Left lung (tissue), 14 donors: ENCODE data around the gene EPB41. TPM values are rescaled to one million over a fixed set of nuclear protein-coding genes. Genes with fewer than 3 reads are reported as not detected.
A peak's percentile ranks its signal among the peaks of the same experiment; 100 is the strongest.

Experiments used
- ATAC-seq: fragments of 200-7000 bp; cut with Tn5 transposase; one replicate; pipeline ENCODE4 v1.9.1; 2020; ENCODE audit warnings: moderate library complexity
- DNase-seq, 4 donors: peaks; one replicate each; pipeline ENCODE4 v3.0.0-alpha.2; 2013 to 2020
- H3K27ac ChIP-seq, 2 donors: fragments of 200-600 bp; sonication (generic) in 1 of 2; one replicate each; pipeline versions ENCODE4 v1.5.0 to v1.8.0; 2020 to 2021
- H3K27me3 ChIP-seq, 2 donors: fragments of 200-600 bp; sonication (generic) in 1 of 2; one replicate each; pipeline versions ENCODE4 v1.5.0 to v1.8.0; 2020 to 2021
- H3K36me3 ChIP-seq, 2 donors: fragments of 200-600 bp; sonication (generic) in 1 of 2; one replicate each; pipeline versions ENCODE4 v1.5.0 to v1.8.0; 2020 to 2021
- H3K4me1 ChIP-seq, 2 donors: fragments of 200-600 bp; one replicate each; pipeline ENCODE4 v1.8.0; 2021
- H3K4me3 ChIP-seq, 2 donors: fragments of 200-600 bp; sonication (generic) in 1 of 2; one replicate each; pipeline versions ENCODE4 v1.5.0 to v1.8.0; 2020 to 2021; ENCODE audit warnings: mild to moderate bottlenecking in 1 of 2
- H3K9me3 ChIP-seq, 2 donors: fragments of 200-600 bp; sonication (generic) in 1 of 2; one replicate each; pipeline versions ENCODE4 v1.5.0 to v1.8.0; 2020 to 2021
- intact Hi-C, 2 donors: fragments of 100-400 bp; cut with DNase I; formaldehyde crosslinking; loops; one replicate each; pipeline versions ENCODE4 v1.11.2 to v1.14.2; 2022
- long read RNA-seq, 12 donors: library from polyadenylated mRNA in 2 of 12; unstranded in 2 of 12; transcript quantifications; one replicate each; pipeline ENCODE4 v2.0.0 and lab custom pipeline, GENCODE V29; 2019 to 2026
- polyA plus RNA-seq, 6 donors: library from polyadenylated mRNA; unstranded; fragments of 120-200 nt; gene quantifications; one replicate each; pipeline ENCODE4 v1.2.1, GENCODE V29; 2013; ENCODE audit not compliant: insufficient read length in 6 of 6
- total RNA-seq, 2 donors: library from RNA; stranded (reverse); fragmentation: NEBNext Ultra II Directional; extraction: Animal tissue kit (Norgen Biotek cat#: 25700); gene quantifications; one replicate each; pipeline ENCODE4 v1.2.1, GENCODE V29; 2021
- TF ChIP-seq, protein P1 (sequence below), 2 donors: fragments of 200-600 bp; sonication (generic) in 1 of 2; IDR thresholded peaks; one replicate each; pipeline versions ENCODE4 v1.5.0 to v1.8.0; 2021; ENCODE audit warnings: antibody characterized with exemption in 2 of 2
- donor health status: DM: no; HTN: yes; CAD: no.
- donor health status: DM: no; HTN: no; CAD: no.

Gene EPB41
- 10 to 100 TPM; 51.2 to 56.1 TPM for total RNA-seq
- 10 to 100 TPM; 41.4 to 49.0 (median 44.3) TPM for polyA plus RNA-seq
- long read RNA-seq, donor 1, full-length matches to known transcripts, result 2 of 12 reads
- long read RNA-seq, donor 1, partial matches to known transcripts, result 10 of 12 reads
- long read RNA-seq, donor 1, other reads (novel, unspliced or antisense), result 0 of 12 reads
- long read RNA-seq, donor 2, full-length matches to known transcripts, result 1 of 11 reads
- long read RNA-seq, donor 2, partial matches to known transcripts, result 10 of 11 reads
- long read RNA-seq, donor 2, other reads (novel, unspliced or antisense), result 0 of 11 reads
- long read RNA-seq, donor 3, full-length matches to known transcripts, result 1 of 1 reads
- long read RNA-seq, donor 3, partial matches to known transcripts, result 0 of 1 reads
- long read RNA-seq, donor 3, other reads (novel, unspliced or antisense), result 0 of 1 reads
- long read RNA-seq, donor 4, partial matches to known transcripts, result 6 of 6 reads
- long read RNA-seq, donor 4, other reads (novel, unspliced or antisense), result 0 of 6 reads
- long read RNA-seq, donor 5, partial matches to known transcripts, result 0 of 1 reads
- long read RNA-seq, donor 5, other reads (novel, unspliced or antisense), result 0 of 1 reads
- long read RNA-seq, donor 6, partial matches to known transcripts, result 17 of 49 reads
- long read RNA-seq, donor 6, other reads (novel, unspliced or antisense), result 32 of 49 reads
- long read RNA-seq, donor 7, result 0 reads
- long read RNA-seq, donor 8, partial matches to known transcripts, result 0 of 2 reads
- long read RNA-seq, donor 8, other reads (novel, unspliced or antisense), result 0 of 2 reads
- long read RNA-seq, donor 9, result 0 reads
- long read RNA-seq, donor 10, partial matches to known transcripts, result 1 of 1 reads
- long read RNA-seq, donor 10, other reads (novel, unspliced or antisense), result 0 of 1 reads
- long read RNA-seq, donor 11, result 0 reads
- long read RNA-seq, donor 12, full-length matches to known transcripts, result 1 of 80 reads
- long read RNA-seq, donor 12, partial matches to known transcripts, result 79 of 80 reads
- long read RNA-seq, donor 12, other reads (novel, unspliced or antisense), result 0 of 80 reads

GRCh38 chr1:28914228-28915030 lies at the start of gene EPB41:
Gene EPB41 (plus strand): TSS chr1:28914569. CDS start chr1:28987438, 72,869 bp downstream.
- no peaks in the 10 kb centered on the region for H3K9me3 ChIP-seq
- peak within 1 kb of the TSS in 1 of 2 donors; percentile 60 for H3K27ac ChIP-seq
- ATAC-seq, result peak; percentile 99
- DNase-seq, result peak; percentile 92 to 97 (median 94)
- TF ChIP-seq, protein P1, sequence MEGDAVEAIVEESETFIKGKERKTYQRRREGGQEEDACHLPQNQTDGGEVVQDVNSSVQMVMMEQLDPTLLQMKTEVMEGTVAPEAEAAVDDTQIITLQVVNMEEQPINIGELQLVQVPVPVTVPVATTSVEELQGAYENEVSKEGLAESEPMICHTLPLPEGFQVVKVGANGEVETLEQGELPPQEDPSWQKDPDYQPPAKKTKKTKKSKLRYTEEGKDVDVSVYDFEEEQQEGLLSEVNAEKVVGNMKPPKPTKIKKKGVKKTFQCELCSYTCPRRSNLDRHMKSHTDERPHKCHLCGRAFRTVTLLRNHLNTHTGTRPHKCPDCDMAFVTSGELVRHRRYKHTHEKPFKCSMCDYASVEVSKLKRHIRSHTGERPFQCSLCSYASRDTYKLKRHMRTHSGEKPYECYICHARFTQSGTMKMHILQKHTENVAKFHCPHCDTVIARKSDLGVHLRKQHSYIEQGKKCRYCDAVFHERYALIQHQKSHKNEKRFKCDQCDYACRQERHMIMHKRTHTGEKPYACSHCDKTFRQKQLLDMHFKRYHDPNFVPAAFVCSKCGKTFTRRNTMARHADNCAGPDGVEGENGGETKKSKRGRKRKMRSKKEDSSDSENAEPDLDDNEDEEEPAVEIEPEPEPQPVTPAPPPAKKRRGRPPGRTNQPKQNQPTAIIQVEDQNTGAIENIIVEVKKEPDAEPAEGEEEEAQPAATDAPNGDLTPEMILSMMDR (IDR thresholded peaks at IDR 0.05), result no peak
- H3K4me1 ChIP-seq, result peaks cover 11 to 20% of the 10 kb centered on the region in 2 donors
- H3K36me3 ChIP-seq, result peaks cover 0 to 7% of the 10 kb centered on the region in 2 donors
- intact Hi-C loops, result no loop called here
- H3K4me3 ChIP-seq, result peak within 1 kb of the TSS; percentile 71 to 77
- no peaks in the 10 kb centered on the region for H3K27me3 ChIP-seq

DNA sequence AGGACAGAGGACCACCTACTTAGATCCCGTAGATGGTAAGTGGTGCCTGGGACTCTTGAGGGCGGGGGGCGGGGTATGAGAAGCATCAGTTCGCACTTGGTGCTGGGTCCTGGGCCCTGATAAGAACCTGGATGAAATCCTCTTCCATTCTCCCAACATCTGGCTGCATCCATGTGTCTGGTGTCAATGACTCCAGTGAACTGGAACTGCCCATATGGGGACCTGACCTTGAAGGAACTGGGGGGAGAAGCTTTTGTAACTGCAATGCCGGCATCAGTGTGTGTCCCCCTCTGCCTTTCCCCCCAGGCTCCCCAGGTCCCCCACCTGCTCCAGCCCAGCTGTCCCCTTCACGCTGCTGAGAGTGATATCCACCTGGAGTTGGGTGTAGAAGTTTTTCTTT lies 49.7 kb upstream of the EPB41 start:
- ATAC-seq (no peak), DNase-seq (peak in 1 of 4 donors; percentile 10)
- Histone ChIP-seq H3K27me3 (no peaks in the 10 kb centered on the region), H3K4me3 (no peak overlapping the region), H3K36me3 (no peaks in the 10 kb centered on the region), H3K27ac (no peak overlapping the region), H3K4me1 (no peaks in the 10 kb centered on the region), H3K9me3 (no peaks in the 10 kb centered on the region)
- TF ChIP-seq, protein P1 (IDR thresholded peaks at IDR 0.05), result no peak
- intact Hi-C loops, result no loop called here

- Histone ChIP-seq H3K9me3 (no peaks in the 10 kb centered on the region), H3K27ac (no peak overlapping the region), H3K36me3 (no peaks in the 10 kb centered on the region), H3K27me3 (no peaks in the 10 kb centered on the region), H3K4me3 (no peak overlapping the region), H3K4me1 (no peaks in the 10 kb centered on the region)
- intact Hi-C loops, result no loop called here
- TF ChIP-seq, protein P1 (IDR thresholded peaks at IDR 0.05), result no peak
- ATAC-seq (no peak), DNase-seq (peak in 1 of 4 donors; percentile 24)
These were observed 48.2 kb upstream of the EPB41 start for GRCh38 chr1:28865997-28866650.

DNA sequence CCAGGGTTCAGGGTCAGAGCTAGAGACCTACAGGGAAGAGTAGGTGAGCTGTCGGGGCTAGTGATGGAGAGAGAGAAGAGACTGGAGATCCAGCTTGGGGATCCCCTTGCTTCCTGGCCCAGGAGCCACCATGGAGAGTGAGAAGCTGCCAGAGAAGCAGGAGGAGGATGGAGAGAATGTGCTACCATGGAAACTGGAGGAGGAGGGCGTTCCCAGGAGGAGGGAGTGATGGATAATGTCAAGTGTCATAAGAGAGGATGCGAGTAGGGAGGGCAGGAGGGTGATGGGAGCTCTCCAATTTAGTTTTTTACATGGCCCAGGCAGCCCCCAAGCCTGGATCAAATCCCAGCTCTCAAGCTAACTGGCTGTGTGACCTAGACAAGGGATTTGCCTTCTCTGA lies 46.5 kb upstream of the EPB41 start:
- peak in 1 of 4 donors; percentile 0 for DNase-seq
- no peaks in the 10 kb centered on the region for H3K4me1 ChIP-seq
- H3K36me3 ChIP-seq, result no peaks in the 10 kb centered on the region
- no peak overlapping the region for H3K4me3 ChIP-seq
- H3K9me3 ChIP-seq, result no peaks in the 10 kb centered on the region
- intact Hi-C loops, result no loop called here
- H3K27ac ChIP-seq, result no peak overlapping the region
- H3K27me3 ChIP-seq, result no peaks in the 10 kb centered on the region
- TF ChIP-seq, protein P1 (IDR thresholded peaks at IDR 0.05), result no peak
- ATAC-seq, result no peak
